ENCODE data around the gene TMEM170B.

Gene TMEM170B

DNA sequence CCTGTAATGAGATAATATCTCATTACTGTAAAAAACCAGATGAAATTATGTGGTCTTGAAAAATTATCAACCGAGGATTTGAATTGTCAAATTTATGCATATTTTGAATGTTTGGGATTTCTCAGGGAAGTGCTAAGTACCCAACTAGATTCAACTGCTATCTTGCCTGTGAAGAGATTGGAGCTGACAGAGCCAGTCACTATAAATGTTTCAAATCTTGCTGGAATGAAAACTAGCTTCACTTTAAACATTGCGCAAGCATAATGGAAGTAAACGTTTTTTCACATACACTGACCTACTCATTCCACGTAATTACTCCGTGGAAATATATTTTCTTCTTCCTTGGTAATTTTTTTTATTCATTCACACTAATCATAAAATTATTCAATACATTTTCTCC, 46.7 kb downstream of the TMEM170B start:
- no peak for DNase-seq (ENCODE audit: low read depth)
- H3K4me3 ChIP-seq (ENCODE audit: low read depth, low read length): no peak overlapping the region
- TF ChIP-seq, protein P1, sequence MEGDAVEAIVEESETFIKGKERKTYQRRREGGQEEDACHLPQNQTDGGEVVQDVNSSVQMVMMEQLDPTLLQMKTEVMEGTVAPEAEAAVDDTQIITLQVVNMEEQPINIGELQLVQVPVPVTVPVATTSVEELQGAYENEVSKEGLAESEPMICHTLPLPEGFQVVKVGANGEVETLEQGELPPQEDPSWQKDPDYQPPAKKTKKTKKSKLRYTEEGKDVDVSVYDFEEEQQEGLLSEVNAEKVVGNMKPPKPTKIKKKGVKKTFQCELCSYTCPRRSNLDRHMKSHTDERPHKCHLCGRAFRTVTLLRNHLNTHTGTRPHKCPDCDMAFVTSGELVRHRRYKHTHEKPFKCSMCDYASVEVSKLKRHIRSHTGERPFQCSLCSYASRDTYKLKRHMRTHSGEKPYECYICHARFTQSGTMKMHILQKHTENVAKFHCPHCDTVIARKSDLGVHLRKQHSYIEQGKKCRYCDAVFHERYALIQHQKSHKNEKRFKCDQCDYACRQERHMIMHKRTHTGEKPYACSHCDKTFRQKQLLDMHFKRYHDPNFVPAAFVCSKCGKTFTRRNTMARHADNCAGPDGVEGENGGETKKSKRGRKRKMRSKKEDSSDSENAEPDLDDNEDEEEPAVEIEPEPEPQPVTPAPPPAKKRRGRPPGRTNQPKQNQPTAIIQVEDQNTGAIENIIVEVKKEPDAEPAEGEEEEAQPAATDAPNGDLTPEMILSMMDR (IDR thresholded peaks at IDR 0.05; ENCODE audit: control insufficient read depth, extremely low read depth, insufficient read depth): no peak

DNA sequence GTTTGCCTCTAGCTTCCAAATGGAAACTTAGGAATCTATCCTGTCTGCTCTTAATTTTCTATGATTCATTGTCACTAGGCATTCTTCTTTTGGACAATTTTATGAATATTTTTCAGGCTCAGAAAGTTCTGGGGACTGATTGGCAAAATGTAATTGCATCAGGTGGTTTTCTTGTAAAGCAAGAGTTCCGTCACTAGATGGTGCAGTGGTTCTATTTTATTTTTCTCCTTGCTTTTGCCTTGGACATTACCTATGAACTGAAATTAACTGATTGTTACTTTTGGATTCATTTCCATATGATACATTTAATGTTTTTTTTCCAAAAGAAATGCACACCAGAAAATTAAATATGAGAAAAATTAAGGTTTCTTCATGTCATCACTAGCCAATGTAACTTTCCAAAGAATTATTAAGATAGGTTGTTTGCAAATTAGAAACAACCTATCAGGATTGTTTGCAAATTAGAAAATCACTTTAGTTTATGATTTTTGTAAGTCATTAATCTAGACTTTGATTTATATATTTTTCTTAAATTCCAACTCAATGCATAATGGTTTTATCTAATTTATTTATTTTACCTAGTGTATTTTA, 48.0 kb downstream of the TMEM170B start:
- H3K4me3 ChIP-seq (ENCODE audit: low read depth, low read length): no peak overlapping the region
- DNase-seq (ENCODE audit: low read depth): peak; percentile 40
- TF ChIP-seq, protein P1 (IDR thresholded peaks at IDR 0.05; ENCODE audit: control insufficient read depth, extremely low read depth, insufficient read depth): peak; percentile 56

DNA sequence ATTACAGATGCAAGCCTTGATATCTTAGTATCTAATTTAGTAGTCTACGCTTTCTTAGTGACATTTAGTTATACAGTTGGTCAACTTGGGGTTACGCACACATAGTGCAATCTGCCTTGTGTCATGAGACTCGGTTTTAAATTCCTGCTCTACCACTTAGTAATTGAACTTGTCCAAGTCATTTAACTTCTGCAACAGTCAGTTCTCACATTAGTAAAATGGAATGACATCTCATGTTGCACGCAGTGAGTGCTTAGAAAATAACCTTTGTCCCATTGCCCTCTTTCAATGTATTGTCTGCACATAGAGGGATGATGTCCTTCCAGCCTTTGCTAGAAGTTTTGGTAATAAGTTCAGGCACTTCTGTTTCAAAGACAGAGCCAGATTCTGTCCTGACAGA, 48.6 kb downstream of the TMEM170B start:
- TF ChIP-seq, protein P1 (IDR thresholded peaks at IDR 0.05; ENCODE audit: control insufficient read depth, extremely low read depth, insufficient read depth): no peak
- DNase-seq (ENCODE audit: low read depth): no peak
- H3K4me3 ChIP-seq (ENCODE audit: low read depth, low read length): no peak overlapping the region

DNA sequence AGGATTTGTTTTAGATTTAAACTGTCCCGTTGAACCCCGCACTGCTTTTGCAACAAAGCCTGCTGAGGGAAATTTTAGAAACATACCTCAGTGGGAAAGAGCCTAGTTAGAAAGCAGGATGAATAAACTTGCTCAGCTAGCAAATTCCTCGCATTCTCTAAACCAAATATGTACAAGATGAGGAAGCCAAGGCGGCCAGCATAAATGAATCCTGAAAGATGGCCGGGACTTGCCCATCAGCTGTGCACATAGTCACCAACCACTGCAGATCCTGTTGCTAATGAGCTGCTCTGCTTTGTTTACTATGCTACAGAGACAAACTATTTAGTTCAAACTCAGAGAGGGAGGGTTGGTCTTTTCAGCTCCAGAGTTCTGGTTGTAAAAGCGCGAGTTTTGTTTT, 49.0 kb downstream of the TMEM170B start:
- TF ChIP-seq, protein P1 (IDR thresholded peaks at IDR 0.05; ENCODE audit: control insufficient read depth, extremely low read depth, insufficient read depth): no peak
- DNase-seq (ENCODE audit: low read depth): no peak
- no peak overlapping the region for H3K4me3 ChIP-seq (ENCODE audit: low read depth, low read length)

DNA sequence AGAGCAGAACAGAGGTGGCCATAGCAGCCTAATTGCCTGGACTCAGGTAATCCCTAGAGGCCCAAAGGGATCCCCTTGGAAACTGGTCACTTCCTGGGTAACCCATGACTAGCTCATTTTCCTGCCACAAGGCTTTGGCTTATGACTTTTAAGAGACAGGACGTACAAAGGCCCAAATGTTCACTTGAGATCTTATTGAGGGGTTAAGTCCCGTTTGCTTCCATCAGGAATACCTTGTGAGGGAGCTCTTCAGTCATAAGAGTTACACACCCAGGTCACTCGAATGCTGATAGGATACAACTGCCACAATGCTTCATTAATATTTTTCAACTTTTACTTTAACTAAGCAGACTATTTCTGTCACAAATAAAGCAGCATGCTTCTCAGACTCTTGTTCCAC, 51.7 kb downstream of the TMEM170B start:
- no peak for DNase-seq (ENCODE audit: low read depth)
- no peak overlapping the region for H3K4me3 ChIP-seq (ENCODE audit: low read depth, low read length)
- TF ChIP-seq, protein P1 (IDR thresholded peaks at IDR 0.05; ENCODE audit: control insufficient read depth, extremely low read depth, insufficient read depth): no peak

DNA sequence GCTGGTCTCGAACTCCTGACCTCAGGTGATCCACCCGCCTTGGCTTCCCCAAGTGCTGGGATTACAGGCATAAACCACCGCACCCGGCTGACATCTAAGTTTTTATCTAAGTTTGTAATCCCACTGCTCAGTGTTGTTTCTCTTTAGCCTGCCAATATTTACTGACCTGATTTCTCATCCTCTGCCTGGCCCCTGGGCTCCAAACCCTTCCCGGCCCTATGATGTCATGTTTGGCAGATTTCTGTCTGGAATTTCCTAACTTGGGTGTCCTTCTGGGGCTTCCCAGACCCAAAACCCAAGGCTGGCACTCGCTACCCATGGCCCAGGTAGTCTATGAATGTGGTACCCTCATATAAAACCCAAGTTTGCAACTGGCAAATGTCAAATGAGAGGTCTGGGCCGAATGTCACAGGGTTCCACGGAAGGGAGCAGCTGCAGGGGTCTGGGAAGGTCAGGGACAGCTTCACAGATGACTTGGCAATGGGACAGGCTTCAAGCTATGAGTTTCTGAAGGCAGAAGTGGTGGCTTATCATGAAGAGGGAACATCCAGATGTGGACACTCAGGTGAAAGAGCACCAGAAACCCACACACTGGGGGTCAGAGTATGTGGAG, 54.9 kb downstream of the TMEM170B start:
- no peak overlapping the region for H3K4me3 ChIP-seq (ENCODE audit: low read depth, low read length)
- DNase-seq (ENCODE audit: low read depth): no peak
- TF ChIP-seq, protein P1 (IDR thresholded peaks at IDR 0.05; ENCODE audit: control insufficient read depth, extremely low read depth, insufficient read depth): no peak

DNA sequence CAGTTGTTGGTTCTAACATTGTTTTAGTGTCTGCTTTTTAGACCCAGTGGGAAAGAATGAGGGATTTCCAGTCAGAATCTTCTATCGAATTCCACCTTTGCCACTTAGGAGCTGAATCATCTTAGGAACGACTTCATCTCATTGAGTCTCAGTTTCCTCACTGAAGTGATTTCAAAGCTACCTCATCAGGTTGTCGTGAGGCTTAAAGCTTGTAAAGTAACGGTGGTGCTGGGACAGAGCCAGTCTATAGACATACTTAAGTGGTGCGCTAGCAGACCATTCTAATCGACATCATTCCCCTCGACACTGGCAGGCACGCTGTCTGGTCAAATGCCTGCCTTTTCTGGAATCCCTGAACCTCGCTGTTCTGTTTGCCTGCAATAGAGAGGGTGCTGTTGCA, 55.5 kb downstream of the TMEM170B start:
- DNase-seq (ENCODE audit: low read depth): no peak
- TF ChIP-seq, protein P1 (IDR thresholded peaks at IDR 0.05; ENCODE audit: control insufficient read depth, extremely low read depth, insufficient read depth): no peak
- no peak overlapping the region for H3K4me3 ChIP-seq (ENCODE audit: low read depth, low read length)
